Measurements from ENCODE around the gene DNAAF1. TPM values are rescaled to one million over a fixed set of nuclear protein-coding genes. Genes with fewer than 3 reads are reported as not detected.

Gene DNAAF1
- total RNA-seq, 5 donors from 2014 or later (not counting 1 experiment from before 2014, with no cell fraction given) = 0.16 to 0.32 TPM; not detected in 3

DNA sequence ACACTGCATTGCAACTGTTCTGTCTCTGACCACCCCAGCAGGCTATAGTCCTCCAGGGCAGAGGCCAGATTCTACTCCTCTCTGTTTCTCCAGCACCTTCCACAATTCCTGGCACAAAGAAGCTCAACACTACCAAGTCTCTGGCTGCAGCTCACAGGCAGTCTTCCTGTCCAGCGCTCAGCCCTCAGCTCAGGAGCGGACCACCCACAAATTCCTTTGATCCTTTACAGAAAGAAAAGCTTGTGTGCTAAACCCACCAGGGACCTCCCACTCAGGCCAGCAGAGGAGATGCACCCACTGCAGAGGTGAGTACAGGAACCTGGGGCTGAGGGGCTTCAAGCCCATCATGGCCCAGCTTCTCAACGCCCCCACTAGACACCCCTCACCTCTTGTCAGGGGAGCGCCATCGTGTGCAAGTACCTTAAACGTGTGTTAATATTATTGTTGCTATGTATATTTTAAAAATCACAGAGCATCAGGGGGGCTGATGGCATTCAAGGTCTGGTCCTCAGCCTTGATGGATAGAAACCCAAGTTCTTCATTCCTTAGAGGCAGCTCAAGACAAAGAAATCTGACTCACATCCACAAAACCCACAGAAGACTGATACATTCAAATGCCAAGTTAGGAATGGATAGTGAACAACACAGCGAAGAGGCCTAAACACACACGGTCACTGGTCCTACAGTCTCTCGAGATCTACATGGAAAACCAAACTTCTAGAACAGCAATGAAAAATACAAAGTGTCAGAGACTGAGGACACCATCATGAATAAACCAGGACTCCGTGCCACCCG lies 8.6 kb upstream of the DNAAF1 start:
- no peaks in the 10 kb centered on the region for H3K36me3 ChIP-seq (ENCODE audit: control insufficient read depth in 2 of 2, extremely low read depth in 1 of 2, insufficient read depth in 1 of 2, low read length in 1 of 2)
- no peaks in the 10 kb centered on the region for H3K9me3 ChIP-seq
- Mint-ChIP-seq H3K36me3 (peaks cover 4% of the 10 kb centered on the region), H3K9me3 (no peaks in the 10 kb centered on the region), H3K27ac (no peak overlapping the region), H3K4me3 (no peak overlapping the region), H3K27me3 (no peaks in the 10 kb centered on the region), H3K4me1 (peaks cover 29 to 36% (median 30%) of the 10 kb centered on the region in 3 donors)
- no peaks in the 10 kb centered on the region for H3K27me3 ChIP-seq (replicated peaks in 1 of 2; ENCODE audit: control insufficient read depth in 2 of 2, extremely low read depth in 1 of 2, insufficient read depth in 2 of 2, low read length in 1 of 2)
- ATAC-seq (replicated peaks in 1 of 4) = no peak
- ChIA-PET POLR2A (interaction anchor here in 1 of 2 donors (0.6 kb wide), 1 partner anchor 294 kb away, joined by 3 read pairs; no protein-coding TSS in a partner anchor), CTCF (no interaction called here)
- DNase-seq = no peak
- 100% methylated on average over 3 of the region's 11 CpGs for whole genome bisulfite sequencing (ENCODE audit: insufficient coverage)
- no peak overlapping the region for H3K4me3 ChIP-seq (ENCODE audit: control insufficient read depth in 1 of 2, extremely low read depth in 1 of 2, low read length in 1 of 2)
- H3K4me1 ChIP-seq (ENCODE audit: control insufficient read depth in 1 of 2, extremely low read depth in 1 of 2, insufficient read depth in 2 of 2, low read length in 2 of 2) = peaks cover 0 to 8% of the 10 kb centered on the region in 2 experiments
- no peak overlapping the region for H3K27ac ChIP-seq (ENCODE audit: low read length)

DNA sequence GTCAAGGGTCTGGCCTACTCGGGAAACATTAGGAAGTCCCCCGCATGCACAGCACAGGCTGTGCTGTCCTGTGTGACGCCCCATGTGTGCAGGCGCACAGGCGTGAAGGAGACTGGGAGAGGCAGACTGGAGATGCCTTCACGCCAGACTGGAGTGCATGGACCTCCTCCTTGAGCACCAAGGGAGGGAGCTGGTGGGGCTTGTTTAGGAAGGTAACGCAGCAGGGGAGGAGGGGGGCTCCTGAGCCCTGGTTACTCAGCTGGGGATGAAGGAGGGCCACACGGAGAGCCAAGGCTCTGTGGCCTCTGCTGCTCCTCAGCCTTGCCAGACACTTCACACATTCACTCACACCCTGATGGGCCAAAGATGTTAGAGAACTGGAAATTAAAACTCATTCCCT lies 7.8 kb upstream of the DNAAF1 start:
- Histone ChIP-seq H3K36me3 (ENCODE audit: control insufficient read depth in 2 of 2, extremely low read depth in 1 of 2, insufficient read depth in 1 of 2, low read length in 1 of 2) (no peaks in the 10 kb centered on the region), H3K4me1 (ENCODE audit: control insufficient read depth in 1 of 2, extremely low read depth in 1 of 2, insufficient read depth in 2 of 2, low read length in 2 of 2) (peaks cover 0 to 8% of the 10 kb centered on the region in 2 experiments), H3K27ac (ENCODE audit: low read length) (no peak overlapping the region), H3K9me3 (no peaks in the 10 kb centered on the region), H3K4me3 (ENCODE audit: control insufficient read depth in 1 of 2, extremely low read depth in 1 of 2, low read length in 1 of 2) (no peak overlapping the region), H3K27me3 (replicated peaks in 1 of 2; ENCODE audit: control insufficient read depth in 2 of 2, extremely low read depth in 1 of 2, insufficient read depth in 2 of 2, low read length in 1 of 2) (no peaks in the 10 kb centered on the region)
- no peaks in the 10 kb centered on the region for H3K27me3 Mint-ChIP-seq
- no peak overlapping the region for H3K27ac Mint-ChIP-seq
- ATAC-seq (replicated peaks in 1 of 4) = no peak
- H3K9me3 Mint-ChIP-seq = no peaks in the 10 kb centered on the region
- no peak overlapping the region for H3K4me3 Mint-ChIP-seq
- ChIA-PET POLR2A (no interaction called here), CTCF (no interaction called here)
- H3K4me1 Mint-ChIP-seq = peaks cover 33 to 39% (median 34%) of the 10 kb centered on the region in 3 donors
- DNase-seq = no peak
- peaks cover 4% of the 10 kb centered on the region for H3K36me3 Mint-ChIP-seq
- WGBS (ENCODE audit: insufficient coverage) = 93% methylated on average over 6 of the region's 8 CpGs

DNA sequence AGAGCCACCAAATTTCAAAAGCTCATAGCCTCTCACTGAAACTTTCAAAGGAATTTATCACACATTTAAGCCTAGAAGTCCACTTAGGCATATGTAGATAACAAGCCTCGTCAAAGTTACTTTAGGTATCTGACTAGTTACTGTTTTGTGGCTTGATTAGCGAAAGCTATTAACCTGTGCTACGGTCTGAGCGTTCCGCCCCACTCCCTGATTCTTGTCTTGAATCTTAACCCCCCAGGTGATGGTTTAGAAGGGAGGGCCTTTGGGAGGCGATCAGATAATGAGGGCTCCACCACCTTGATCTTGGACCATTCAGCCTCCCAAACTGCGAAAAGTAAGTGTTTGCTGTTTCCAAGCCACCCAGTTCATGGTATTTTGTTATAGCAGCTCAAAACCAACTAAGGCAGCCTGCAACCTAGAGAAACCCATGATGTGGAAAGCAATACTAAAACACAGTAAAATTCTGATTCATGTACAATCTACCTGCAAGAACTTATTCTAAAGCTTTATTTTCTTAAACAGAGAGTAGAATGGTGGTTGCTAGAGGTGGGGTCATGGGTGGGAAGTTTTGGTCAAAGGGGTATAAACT lies 7.2 kb upstream of the DNAAF1 start:
- no peaks in the 10 kb centered on the region for H3K9me3 ChIP-seq
- WGBS (ENCODE audit: insufficient coverage) = 100% methylated on average over 1 of the region's 7 CpGs
- ChIA-PET CTCF (interaction anchor here in 1 of 2 donors (0.7 kb wide), 1 partner anchor 25 kb away, joined by 3 read pairs; no protein-coding TSS in a partner anchor), POLR2A (no interaction called here)
- ATAC-seq (replicated peaks in 1 of 4) (no peak), DNase-seq (no peak)
- Mint-ChIP-seq H3K27ac (no peak overlapping the region), H3K9me3 (no peaks in the 10 kb centered on the region), H3K27me3 (no peaks in the 10 kb centered on the region), H3K4me3 (no peak overlapping the region), H3K36me3 (peaks cover 5% of the 10 kb centered on the region), H3K4me1 (peaks cover 32 to 42% (median 34%) of the 10 kb centered on the region in 3 donors)
- H3K27ac ChIP-seq (ENCODE audit: low read length) = no peak overlapping the region
- H3K36me3 ChIP-seq (ENCODE audit: control insufficient read depth in 2 of 2, extremely low read depth in 1 of 2, insufficient read depth in 1 of 2, low read length in 1 of 2) = no peaks in the 10 kb centered on the region
- H3K4me3 ChIP-seq (ENCODE audit: control insufficient read depth in 1 of 2, extremely low read depth in 1 of 2, low read length in 1 of 2) = no peak overlapping the region
- peaks cover 0 to 8% of the 10 kb centered on the region in 2 experiments for H3K4me1 ChIP-seq (ENCODE audit: control insufficient read depth in 1 of 2, extremely low read depth in 1 of 2, insufficient read depth in 2 of 2, low read length in 2 of 2)
- no peaks in the 10 kb centered on the region for H3K27me3 ChIP-seq (replicated peaks in 1 of 2; ENCODE audit: control insufficient read depth in 2 of 2, extremely low read depth in 1 of 2, insufficient read depth in 2 of 2, low read length in 1 of 2)

DNA sequence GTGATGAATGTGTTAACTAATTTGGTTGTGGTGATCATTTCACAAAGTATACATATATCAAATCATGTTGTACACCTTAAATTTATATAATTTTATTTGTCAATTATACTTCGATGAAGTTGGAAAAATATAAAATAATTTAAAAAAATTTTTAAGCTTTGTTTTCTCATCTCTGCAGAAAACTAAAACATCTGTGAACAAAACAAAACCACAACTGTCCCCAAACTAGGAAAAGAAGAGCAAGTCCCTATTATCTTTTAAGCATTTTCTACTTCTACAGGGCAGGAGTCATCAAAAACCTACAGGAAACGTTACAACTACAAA lies 6.6 kb upstream of the DNAAF1 start:
- CTCF ChIA-PET = interaction anchor here (0.6 to 0.7 kb wide), 2 partner anchors 11 to 25 kb away, joined by 3 to 8 read pairs; no protein-coding TSS in a partner anchor
- H3K9me3 Mint-ChIP-seq = no peaks in the 10 kb centered on the region
- POLR2A ChIA-PET = no interaction called here
- peaks cover 7% of the 10 kb centered on the region for H3K36me3 Mint-ChIP-seq
- WGBS (ENCODE audit: insufficient coverage) = 13% methylated on average over 1 of the region's 2 CpGs
- DNase-seq (no peak), ATAC-seq (replicated peaks in 1 of 4) (no peak)
- no peak overlapping the region for H3K27ac Mint-ChIP-seq
- peaks cover 35 to 48% (median 38%) of the 10 kb centered on the region in 3 donors for H3K4me1 Mint-ChIP-seq
- Histone ChIP-seq H3K4me1 (ENCODE audit: control insufficient read depth in 1 of 2, extremely low read depth in 1 of 2, insufficient read depth in 2 of 2, low read length in 2 of 2) (peaks cover 0 to 8% of the 10 kb centered on the region in 2 experiments), H3K4me3 (ENCODE audit: control insufficient read depth in 1 of 2, extremely low read depth in 1 of 2, low read length in 1 of 2) (no peak overlapping the region), H3K9me3 (no peaks in the 10 kb centered on the region), H3K36me3 (ENCODE audit: control insufficient read depth in 2 of 2, extremely low read depth in 1 of 2, insufficient read depth in 1 of 2, low read length in 1 of 2) (no peaks in the 10 kb centered on the region), H3K27ac (ENCODE audit: low read length) (no peak overlapping the region), H3K27me3 (replicated peaks in 1 of 2; ENCODE audit: control insufficient read depth in 2 of 2, extremely low read depth in 1 of 2, insufficient read depth in 2 of 2, low read length in 1 of 2) (no peaks in the 10 kb centered on the region)
- no peak overlapping the region for H3K4me3 Mint-ChIP-seq
- no peaks in the 10 kb centered on the region for H3K27me3 Mint-ChIP-seq

DNA sequence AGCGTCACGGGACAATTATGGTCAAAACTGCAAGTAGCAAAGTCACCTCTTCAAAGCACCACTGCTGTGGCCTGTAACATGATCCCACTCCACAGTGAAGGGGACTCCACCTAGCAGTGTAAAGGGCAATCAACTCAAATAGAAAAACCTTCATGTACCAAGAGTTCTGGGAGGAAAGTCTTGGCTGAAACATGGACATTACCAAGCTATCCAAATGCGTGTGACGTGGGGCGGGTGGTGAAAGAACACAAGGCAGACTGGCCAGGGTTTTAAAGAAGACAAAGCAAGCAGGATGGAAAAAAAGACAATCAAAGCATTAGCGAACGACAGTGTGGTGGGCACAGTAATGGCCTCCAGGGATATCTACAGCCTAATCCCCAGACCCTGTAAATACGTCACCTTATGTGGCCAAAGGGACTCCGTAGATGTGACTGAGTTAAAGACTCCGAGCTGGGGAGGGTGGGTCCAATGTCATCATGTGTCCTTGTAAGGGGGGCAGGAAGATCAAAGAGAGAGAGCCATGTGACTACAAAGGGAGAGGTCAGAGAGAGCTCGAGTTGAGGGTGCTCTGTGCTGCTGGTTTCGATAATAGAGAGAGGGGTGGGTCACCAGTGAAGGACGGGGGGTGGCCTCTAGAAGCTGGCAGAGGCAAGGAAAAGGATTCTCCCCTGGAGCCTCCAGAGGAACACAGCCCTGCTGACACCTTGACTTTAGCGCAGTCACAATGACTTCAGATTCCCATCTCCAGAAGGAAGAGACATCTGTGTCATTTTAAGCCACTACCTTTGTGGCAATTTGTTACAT lies 6.1 kb upstream of the DNAAF1 start:
- Mint-ChIP-seq H3K4me3 (no peak overlapping the region), H3K4me1 (peaks cover 38 to 49% (median 41%) of the 10 kb centered on the region in 3 donors), H3K27ac (no peak overlapping the region), H3K36me3 (peaks cover 7% of the 10 kb centered on the region), H3K27me3 (no peaks in the 10 kb centered on the region), H3K9me3 (no peaks in the 10 kb centered on the region)
- H3K27me3 ChIP-seq (replicated peaks in 1 of 2; ENCODE audit: control insufficient read depth in 2 of 2, extremely low read depth in 1 of 2, insufficient read depth in 2 of 2, low read length in 1 of 2) = no peaks in the 10 kb centered on the region
- no peaks in the 10 kb centered on the region for H3K9me3 ChIP-seq
- H3K27ac ChIP-seq (ENCODE audit: low read length) = no peak overlapping the region
- H3K4me3 ChIP-seq (ENCODE audit: control insufficient read depth in 1 of 2, extremely low read depth in 1 of 2, low read length in 1 of 2) = no peak overlapping the region
- peak in 2 of 4 experiments; percentile 24 to 38 for ATAC-seq (replicated peaks in 1 of 4)
- DNase-seq = no peak
- no peaks in the 10 kb centered on the region for H3K36me3 ChIP-seq (ENCODE audit: control insufficient read depth in 2 of 2, extremely low read depth in 1 of 2, insufficient read depth in 1 of 2, low read length in 1 of 2)
- H3K4me1 ChIP-seq (ENCODE audit: control insufficient read depth in 1 of 2, extremely low read depth in 1 of 2, insufficient read depth in 2 of 2, low read length in 2 of 2) = peaks cover 1 to 14% of the 10 kb centered on the region in 2 experiments
- 63% methylated on average over 12 of the region's 14 CpGs for WGBS (ENCODE audit: insufficient coverage)
- ChIA-PET CTCF (interaction anchor here (0.6 kb wide), 2 partner anchors 11 to 16 kb away, joined by 3 to 8 read pairs; no protein-coding TSS in a partner anchor), POLR2A (no interaction called here)

DNA sequence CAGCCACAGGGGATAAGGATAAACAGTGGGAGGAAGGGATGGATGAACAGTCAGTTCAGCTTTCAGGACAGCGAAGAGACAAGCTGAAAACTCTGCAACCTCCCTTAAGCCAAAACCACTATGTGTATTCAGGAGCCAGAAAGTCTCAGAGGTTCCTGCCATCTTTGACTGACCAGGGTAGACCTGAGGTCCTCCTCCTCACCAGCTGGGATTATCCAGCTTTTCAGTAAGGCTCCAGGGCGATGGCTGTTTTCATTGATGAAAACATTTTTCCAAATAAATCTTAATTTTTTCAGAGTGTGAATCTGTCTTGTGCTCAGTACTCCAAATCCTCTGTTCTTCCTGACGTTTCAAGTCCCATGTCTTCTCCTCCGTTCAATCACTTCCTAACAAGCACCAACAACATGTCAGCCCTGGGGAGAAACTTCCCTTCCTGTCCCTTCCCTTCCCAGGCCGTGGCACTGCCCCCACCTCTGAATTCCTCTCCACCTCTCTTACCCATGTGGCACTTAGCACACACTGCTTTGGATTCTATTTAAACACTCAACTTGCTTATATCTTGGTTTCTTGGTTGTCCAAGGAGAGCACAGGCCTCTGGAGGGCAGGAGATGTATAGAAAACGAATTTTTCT lies 5.4 kb upstream of the DNAAF1 start:
- Mint-ChIP-seq H3K4me3 (no peak overlapping the region), H3K4me1 (peaks cover 42 to 53% (median 45%) of the 10 kb centered on the region in 3 donors), H3K36me3 (peaks cover 7% of the 10 kb centered on the region), H3K27ac (no peak overlapping the region), H3K27me3 (no peaks in the 10 kb centered on the region), H3K9me3 (no peaks in the 10 kb centered on the region)
- ATAC-seq (replicated peaks in 1 of 4) = no peak
- Histone ChIP-seq H3K36me3 (ENCODE audit: control insufficient read depth in 2 of 2, extremely low read depth in 1 of 2, insufficient read depth in 1 of 2, low read length in 1 of 2) (no peaks in the 10 kb centered on the region), H3K4me3 (ENCODE audit: control insufficient read depth in 1 of 2, extremely low read depth in 1 of 2, low read length in 1 of 2) (no peak overlapping the region), H3K4me1 (ENCODE audit: control insufficient read depth in 1 of 2, extremely low read depth in 1 of 2, insufficient read depth in 2 of 2, low read length in 2 of 2) (peaks cover 3 to 18% of the 10 kb centered on the region in 2 experiments), H3K27ac (ENCODE audit: low read length) (no peak overlapping the region), H3K27me3 (replicated peaks in 1 of 2; ENCODE audit: control insufficient read depth in 2 of 2, extremely low read depth in 1 of 2, insufficient read depth in 2 of 2, low read length in 1 of 2) (no peaks in the 10 kb centered on the region), H3K9me3 (no peaks in the 10 kb centered on the region)
- WGBS (ENCODE audit: insufficient coverage) = 76% methylated on average over 3 of the region's 6 CpGs
- ChIA-PET POLR2A (no interaction called here), CTCF (interaction anchor here in 1 of 2 donors (0.6 kb wide), 1 partner anchor 16 kb away, joined by 3 read pairs; no protein-coding TSS in a partner anchor)
- no peak for DNase-seq

Data from T-cell (primary cell).